NB4 (cell line): ENCODE results near the gene ACP1.

ENCODE experiments used
- MYC ChIP-seq: IDR thresholded peaks from 2 replicates; pipeline ENCODE4 v1.6.1; 2011; ENCODE audit warnings: low read depth, low read length
- POLR2A ChIP-seq: IDR thresholded peaks from 2 replicates; pipeline ENCODE4 v1.6.1; 2011; ENCODE audit warnings: mild to moderate bottlenecking; ENCODE audit not compliant: insufficient read length; ENCODE audit errors: extremely low read depth
- TF ChIP-seq, protein P1 (sequence below): IDR thresholded peaks from one replicate; pipeline ENCODE4 v1.5.1; 2012; ENCODE audit warnings: low read depth, low read length

DNA sequence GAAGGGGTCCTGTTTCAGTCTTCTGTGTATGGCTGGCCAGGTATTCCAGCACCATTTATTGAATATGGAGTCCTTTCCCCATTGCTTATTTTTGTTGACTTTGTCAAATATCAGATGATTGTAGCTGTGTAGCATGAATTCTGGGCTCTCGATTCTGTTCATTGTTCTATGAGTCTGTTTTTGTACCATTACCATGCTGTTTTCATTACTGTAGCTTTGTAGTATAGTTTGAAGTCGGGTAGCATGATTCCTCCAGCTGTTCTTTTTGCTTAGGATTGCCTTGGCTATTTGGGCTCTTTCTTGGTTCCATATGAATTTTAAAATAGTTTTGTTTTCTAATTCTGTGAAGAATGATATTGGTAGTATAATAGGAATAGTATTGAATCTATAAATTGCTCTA is 6.9 kb upstream of the ACP1 start:
- TF ChIP-seq, protein P1, sequence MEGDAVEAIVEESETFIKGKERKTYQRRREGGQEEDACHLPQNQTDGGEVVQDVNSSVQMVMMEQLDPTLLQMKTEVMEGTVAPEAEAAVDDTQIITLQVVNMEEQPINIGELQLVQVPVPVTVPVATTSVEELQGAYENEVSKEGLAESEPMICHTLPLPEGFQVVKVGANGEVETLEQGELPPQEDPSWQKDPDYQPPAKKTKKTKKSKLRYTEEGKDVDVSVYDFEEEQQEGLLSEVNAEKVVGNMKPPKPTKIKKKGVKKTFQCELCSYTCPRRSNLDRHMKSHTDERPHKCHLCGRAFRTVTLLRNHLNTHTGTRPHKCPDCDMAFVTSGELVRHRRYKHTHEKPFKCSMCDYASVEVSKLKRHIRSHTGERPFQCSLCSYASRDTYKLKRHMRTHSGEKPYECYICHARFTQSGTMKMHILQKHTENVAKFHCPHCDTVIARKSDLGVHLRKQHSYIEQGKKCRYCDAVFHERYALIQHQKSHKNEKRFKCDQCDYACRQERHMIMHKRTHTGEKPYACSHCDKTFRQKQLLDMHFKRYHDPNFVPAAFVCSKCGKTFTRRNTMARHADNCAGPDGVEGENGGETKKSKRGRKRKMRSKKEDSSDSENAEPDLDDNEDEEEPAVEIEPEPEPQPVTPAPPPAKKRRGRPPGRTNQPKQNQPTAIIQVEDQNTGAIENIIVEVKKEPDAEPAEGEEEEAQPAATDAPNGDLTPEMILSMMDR = no peak
- TF ChIP-seq POLR2A (no peak), MYC (no peak)
